Esophagus mucosa (tissue), 1 donor: Measurements from ENCODE around the gene COA8. TPM values are rescaled to one million over a fixed set of nuclear protein-coding genes. Genes with fewer than 3 reads are reported as not detected.

Source experiments
- ATAC-seq: fragments of 200-7000 bp; cut with Tn5 transposase; one replicate; pipeline ENCODE4 v1.9.1; 2020
- total RNA-seq: library from RNA; stranded (reverse); gene quantifications from one replicate; pipeline ENCODE4 v1.2.4, GENCODE V29; 2023
- donor health status: DM: yes; HTN: yes; CAD: no.

Gene COA8
- total RNA-seq, 1 donor from 2014 or later = 30.3 TPM

DNA sequence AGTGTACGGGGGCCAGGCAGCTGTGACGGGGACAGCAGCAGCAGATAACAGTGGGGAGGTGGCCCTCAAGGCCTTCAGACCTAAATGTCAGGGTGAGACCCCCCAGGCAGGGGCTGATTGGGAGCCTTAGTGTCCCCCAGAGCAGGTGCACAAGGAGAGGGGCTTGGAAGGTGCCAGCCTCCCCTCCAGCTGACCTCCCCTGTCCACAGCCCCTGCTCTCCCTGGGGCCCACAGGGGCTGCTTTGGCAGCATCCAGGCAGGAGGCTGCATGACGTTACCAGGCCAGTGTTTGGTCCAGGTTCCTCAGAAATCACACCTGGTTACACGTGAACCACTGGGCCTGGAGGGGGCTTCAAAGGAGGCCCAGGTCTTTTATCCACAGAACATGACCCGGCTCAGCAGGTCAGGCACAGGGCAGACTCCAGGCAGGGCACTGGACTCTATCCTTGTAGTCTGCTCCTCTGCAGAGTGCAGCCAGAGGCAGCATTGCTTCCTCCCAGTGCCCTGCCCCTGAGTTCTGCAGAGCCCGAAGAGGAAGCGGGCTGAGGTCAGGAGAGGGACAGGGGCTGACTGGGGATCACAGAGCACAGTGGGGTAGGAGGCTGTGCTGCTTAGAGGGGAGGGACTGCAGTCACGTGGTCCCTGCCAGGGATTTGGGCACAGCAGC lies 36.4 kb upstream of the COA8 start:
- no peak for ATAC-seq

DNA sequence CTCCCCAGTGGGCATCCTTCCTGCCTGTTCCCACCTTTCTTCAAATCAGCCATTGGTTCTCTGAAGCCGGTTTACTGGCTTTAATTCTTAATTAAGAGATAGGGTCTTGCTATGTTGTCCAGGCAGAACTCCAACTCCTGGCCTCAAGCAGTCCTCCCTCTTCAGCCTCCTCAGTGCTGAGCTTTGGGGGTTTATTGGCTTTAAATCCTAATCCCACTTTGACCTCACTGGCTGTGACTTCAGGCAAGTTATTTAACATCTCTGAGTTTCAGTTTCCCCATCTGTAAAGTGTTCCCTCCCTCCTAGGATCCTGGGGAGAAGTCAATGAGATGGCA lies 35.9 kb upstream of the COA8 start:
- ATAC-seq = no peak

DNA sequence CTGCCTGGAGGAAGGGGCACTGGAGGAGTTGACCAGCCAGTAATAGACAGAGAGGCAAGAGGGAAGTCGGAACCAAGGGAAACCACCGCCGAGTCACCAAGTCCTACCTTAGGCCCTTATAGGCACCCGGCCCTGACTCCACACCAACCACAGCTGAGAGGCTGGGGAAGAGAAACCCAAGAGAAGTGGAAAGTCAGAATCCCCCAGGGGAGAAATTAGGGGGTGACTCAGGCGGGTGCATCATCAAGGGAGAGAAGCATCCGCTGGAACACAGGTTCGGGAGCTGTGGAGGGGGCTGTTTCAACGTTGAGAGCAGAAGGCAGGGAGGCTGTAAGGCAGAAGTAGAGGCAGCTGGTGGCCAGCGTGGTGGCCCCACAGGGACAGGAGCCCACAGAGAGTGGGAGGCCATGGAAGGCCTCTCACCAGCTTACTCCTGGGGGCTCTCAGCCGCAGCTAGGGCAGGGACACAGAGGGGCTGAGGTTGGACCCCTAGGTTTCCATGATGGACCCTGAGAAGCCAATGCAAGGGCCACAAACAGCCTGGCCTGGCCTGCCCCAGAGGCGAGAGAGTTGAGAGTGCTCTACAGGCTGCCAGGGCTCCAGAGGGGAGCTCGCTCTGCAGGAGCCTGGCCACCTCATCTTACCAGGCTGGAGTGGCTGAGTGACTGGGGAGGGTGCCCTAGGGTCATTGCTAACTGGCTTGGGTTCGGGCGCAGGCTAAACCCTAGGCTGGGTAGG lies 35.2 kb upstream of the COA8 start:
- ATAC-seq = peak; percentile 12

DNA sequence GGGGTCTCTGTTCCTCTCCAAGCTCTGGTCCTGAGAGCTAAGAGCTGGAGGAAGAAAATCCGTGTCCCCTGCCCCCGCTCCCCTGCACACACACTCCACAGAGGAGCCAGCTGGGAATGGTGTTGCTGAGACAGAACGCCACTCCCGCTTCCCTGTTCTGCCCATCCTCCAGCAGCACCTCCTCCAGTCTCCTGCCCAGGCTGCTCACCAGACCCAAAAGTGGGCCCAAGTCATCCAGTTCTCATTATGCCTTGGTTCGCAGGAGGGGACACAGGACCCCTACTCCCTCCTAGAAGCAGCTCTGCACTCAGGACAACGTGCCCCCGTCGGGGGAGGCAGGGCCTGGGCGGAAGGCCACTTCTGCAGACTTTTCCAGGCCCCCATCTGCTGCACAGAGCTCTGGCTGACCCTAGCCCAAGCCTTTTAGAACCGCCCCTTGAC lies 34.6 kb upstream of the COA8 start:
- peak; percentile 3 for ATAC-seq

DNA sequence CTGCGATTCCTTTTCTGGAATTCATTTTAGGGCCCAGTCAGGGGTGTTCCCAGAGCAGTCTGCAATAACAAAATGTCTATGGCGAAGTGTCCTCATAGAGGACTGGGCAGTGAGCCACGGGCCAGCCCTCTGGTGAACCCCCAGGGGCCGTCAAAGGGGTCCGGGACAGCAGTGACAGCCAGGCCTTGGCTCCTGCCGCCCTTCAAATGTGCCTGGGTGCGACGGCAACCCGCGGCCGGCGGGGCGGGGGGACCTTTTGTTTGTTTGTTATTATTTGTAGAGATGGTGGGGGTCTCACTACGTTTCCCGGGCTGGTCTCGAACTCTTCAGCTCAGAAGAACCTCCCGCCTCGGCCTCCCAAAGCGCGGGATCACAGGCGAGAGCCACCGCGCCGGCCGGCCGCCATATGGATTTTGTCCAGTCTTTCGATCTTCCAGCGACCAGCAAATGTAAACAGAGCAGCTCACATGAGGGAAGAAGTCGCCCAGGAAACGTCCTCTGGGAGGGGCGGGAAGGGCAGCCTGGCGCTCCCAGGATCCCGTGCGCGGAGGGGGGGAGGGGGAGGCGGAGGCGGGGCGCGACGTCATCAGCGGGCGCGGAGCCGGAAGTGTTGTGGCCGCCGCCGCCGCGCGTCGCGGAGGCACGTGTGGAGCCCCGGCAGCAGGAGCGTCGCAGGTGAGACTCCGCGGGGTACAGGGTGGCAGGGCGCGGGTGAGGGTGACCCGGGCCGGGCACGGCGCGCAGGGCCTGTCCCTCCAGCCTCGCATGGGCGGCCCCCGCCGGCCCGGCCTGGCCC lies 34.0 kb upstream of the COA8 start, which contains the start of gene TRMT61A:
Gene TRMT61A (plus strand): TSS at position 610 of the 796 bp plus-strand sequence. CDS start 783 bp downstream, outside the sequence.
- peak; percentile 78 for ATAC-seq

DNA sequence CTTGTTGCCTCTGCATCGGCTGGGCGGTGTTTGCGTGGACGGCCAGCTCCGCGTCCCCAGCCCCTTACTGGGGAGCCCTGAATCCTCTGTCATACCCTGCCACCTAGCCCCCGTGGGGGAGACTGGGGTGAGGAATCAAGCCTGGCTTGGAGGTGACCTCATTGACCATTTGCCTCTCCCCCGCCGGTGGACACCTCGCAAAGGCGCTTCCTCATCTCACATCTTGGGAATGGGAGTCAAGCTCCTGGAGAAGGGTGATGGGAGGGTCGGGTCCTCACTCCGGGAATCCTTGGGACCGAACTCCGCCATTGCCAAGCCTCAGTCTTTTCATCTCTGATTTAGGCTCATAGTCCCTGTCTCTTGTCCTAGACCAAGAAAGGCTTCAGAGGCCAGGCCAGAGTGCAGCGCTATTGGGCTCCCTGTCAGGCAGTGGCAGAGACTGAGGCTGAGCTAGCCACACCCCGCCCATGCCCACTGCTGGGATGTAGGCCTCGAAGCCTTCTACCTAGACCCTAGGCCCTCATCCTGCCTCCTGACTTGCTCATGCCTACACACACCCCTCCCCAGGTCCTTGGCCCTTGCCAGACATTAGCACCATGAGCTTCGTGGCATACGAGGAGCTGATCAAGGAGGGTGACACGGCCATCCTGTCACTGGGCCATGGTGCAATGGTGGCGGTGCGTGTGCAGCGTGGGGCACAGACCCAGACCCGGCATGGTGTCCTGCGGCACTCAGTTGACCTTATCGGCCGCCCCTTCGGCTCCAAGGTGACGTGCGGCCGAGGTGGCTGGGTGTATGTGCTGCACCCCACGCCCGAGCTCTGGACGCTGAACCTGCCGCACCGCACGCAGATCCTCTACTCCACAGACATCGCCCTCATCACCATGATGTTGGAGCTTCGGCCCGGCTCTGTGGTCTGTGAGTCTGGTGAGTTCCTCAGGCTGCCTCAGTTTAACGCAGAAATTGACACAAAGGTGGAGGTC lies 33.1 kb upstream of the COA8 start:
- ATAC-seq = no peak

DNA sequence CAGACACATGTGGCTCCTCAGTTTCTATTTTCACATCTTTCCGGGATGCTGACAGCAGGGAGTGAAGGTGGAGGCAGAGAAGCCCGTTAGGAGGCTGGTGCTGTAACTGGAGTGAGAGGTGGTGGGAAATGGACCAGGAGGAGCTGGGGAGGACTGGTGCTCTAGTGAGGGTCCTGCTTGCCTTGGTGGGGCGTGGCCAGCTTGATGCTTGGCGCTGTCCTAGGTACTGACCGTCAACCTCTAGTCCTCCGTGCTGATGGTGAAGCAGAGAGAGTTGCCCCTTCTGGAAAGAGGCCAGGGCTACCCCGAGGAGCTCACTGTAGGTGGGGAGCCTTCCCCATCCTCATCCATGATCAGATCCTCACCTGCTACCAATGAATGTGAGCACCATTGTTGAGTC lies 32.4 kb upstream of the COA8 start:
- ATAC-seq = no peak

DNA sequence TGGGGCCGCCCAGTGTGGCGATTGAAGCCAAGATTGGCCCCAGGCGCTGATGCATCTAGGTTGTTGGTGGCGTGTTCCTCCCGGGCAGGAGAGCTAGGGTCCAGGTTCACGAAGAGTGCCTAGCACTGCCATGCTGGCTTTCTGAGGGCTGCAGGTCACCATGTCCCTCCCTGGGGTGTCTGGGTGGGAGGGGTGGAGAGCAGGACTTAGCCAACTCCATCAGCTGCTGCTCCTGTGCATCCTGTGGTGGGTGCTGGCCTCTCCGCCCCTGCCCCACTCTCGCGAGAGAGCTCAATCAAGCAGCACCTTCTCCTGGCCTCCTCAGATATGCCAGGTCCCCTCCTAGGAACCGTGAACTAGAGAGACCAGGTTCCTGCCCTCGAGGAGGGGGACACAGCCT lies 31.9 kb upstream of the COA8 start:
- no peak for ATAC-seq

DNA sequence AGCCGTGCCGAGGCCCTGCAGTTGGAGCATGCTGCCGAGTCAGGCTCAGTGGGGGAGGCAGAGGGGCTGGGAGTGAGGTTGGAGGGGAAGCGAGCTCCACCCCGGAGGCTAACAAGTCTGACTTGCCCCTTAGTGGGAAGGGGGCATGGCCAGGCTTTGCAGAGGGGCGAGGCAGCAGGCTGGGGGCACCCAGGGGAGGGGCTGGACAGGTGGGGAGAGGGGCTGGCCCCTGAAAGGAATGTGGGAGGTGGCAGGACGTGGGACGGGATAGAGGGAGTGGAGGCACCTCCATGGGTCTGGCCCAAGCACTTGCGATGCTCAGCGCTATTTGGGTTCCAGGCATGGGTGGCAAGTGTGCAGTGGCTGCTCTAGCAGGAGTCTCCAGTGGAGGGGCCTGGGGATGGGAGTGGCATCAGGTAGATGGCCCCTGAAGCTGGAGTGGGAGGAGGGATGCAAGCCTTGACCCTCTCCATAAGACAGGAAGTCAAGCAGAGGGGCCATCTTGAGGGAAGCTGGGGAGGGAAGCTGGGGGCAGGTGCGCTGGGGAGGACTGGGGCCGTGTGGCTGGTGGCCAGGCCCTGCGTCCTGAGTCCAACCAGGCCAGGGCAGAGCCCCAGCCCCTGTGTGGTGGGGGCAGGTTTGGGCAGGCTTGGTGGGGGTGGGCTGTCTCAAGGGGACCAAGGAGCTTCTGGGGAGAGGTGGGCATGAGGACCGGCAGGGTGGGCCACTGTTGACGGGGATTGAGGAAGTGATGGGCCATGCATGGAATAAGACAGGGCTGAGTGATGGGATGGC lies 31.1 kb upstream of the COA8 start:
- no peak for ATAC-seq

DNA sequence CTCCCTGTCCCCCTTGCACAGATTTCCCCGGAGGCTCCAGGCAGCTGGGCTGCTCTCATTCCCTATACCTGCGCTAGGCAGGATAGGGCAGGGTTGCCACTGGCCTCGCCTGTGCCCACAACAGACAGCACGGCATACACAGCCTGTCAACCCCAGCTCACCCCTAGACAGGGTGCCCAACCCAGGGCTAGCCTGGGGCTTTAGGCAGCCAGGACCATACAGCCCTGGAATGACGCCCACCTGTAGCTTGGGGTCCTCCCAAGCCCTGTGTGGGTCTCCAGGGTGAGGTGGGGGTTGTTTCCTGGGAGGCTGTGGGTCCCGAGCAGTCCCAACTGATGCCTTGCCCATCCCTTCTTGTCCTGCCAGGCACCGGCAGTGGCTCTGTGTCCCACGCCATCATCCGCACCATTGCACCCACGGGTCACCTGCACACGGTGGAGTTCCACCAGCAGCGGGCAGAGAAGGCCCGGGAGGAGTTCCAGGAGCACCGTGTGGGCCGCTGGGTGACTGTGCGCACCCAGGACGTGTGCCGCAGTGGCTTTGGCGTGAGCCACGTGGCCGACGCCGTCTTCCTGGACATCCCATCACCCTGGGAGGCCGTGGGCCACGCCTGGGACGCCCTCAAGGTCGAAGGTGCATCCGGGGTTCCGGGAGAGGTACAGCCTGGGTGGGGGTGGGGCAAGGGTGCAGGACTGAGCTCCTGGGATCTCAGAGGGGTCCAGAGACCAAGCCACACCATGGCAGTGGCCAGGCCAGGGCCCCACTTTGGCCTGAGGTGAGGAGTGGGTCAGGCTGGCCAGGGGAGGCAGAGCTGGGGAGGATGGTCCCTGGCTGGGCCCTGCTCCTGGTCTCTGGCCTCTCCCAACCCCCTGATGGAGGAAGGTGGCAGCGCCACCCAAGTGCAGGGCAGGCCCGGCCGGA lies 30.3 kb upstream of the COA8 start:
- no peak for ATAC-seq

DNA sequence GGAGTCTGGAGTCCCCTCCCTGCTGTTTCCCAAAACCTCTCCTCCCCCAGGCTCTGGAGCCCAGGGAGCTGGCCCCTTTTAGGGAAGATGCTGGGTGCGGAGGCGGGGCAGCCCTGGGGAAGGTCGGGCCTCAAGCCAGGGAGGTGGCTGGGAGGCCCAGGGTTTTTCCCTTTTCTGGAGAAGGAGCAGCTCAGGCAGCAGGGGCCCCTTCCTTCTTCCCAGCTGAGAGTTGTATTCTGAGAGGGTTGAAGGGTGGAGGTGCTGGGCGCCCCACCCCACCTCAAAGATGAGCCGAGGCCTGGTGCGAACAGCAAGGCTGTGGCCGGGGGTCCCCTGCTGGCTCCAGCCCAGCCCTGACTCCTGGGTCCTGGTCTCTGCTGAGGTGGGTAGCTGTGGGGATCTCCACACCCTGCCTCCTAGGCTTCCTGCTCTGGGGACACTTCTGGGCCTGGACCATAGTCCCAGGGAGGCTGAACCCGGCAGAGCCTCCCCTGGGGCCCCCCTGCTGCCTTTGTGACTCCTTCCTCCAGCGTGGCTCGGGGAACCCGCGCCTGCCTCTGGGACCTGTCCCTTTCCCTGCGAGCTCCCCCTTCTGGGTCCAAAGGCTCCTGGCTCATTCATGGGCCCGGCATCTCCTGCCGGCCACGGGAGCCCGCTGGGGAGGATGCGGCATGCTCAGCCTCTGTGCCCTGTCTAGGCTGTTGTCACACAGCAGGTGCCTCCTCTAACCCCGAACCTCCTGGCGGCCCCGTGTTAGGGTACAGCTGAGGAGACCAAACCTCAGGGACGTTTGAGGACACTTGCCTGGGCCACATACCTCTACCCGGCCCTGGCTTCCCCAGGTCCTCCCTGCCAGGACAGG lies 29.4 kb upstream of the COA8 start:
- no peak for ATAC-seq

DNA sequence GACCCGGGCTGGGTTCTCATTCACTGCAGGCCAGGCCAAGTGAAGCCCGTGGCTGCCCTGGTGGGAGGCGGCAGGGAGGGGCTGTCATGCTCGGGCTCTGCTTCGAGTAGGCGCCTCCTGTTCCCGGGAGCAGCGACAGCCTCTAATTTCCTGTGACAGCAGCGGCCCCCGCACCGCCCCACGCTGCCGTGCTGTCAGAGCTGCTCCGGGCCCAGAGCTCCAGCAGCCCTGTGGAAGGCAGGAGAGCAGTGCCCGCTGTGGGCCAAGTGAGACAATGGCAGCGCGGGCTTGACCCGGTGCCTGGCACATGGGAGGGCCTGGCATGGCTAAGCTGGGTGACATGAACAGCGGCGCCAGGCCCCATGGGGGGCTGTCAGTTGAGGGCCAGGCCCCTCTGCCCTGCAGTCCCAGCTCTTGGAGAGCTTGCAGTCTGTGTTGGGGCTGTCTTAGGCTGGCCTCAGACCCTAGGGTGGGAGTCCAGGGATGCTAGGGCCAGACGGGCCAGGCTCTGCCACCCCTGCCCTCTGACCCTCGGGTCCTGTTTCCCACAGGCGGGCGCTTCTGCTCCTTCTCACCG lies 28.7 kb upstream of the COA8 start:
- no peak for ATAC-seq

DNA sequence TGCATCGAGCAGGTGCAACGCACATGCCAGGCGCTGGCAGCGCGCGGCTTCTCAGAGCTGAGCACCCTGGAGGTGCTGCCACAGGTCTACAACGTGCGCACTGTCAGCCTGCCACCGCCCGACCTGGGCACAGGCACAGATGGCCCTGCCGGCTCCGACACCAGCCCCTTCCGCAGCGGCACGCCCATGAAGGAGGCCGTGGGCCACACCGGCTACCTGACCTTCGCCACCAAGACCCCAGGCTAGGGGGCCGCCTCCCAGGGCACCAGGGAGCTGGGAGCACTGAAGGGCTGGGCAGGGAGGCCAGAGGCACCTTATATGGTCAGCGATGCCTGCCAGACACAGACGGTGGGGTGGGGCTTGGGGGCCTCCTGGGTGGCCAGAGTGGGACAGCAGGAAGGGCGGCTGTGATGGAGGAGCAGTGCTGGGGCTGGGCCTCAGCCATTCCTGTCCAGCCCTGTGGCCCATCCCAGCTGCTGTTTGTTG lies 28.1 kb upstream of the COA8 start:
- ATAC-seq = no peak

DNA sequence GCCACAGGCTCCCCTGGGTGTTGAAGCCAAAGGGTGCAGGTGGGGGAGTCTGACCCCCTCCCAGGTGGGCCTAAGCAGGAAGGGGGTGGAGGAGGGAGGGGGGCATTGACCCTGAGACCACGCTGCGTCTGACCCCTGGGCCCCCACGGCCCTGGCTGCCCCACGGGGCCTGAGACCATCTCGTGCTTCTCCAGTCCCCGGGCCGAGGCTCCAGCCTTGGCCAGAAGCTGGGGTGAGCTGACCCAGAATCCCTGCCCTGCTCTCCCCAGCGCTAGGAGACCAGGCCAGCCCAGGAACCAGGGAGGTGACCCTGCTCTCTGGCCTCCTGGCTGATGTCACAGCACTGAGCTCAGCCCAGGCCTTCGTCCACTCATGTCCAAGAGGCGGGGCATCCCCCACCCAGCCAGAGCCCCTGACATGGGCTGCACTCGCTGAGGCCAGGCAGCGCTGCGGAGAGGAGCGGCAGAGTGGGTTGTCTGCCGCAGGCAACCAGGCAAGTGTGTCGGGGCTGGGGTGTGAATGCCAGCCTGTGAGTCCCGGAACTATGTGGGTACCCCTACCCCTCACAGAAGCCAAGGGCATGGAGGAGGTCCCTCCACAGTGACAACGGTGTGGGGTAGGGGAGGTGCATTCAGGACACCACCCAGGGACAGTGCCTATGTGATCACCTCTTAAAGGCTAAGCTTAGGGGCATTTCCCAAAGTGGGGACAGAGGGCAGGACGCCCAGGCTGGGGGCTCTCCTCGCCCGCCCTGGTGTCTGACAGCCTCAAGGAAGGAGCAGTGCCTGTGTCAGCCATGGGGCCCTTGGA lies 27.5 kb upstream of the COA8 start:
- no peak for ATAC-seq

DNA sequence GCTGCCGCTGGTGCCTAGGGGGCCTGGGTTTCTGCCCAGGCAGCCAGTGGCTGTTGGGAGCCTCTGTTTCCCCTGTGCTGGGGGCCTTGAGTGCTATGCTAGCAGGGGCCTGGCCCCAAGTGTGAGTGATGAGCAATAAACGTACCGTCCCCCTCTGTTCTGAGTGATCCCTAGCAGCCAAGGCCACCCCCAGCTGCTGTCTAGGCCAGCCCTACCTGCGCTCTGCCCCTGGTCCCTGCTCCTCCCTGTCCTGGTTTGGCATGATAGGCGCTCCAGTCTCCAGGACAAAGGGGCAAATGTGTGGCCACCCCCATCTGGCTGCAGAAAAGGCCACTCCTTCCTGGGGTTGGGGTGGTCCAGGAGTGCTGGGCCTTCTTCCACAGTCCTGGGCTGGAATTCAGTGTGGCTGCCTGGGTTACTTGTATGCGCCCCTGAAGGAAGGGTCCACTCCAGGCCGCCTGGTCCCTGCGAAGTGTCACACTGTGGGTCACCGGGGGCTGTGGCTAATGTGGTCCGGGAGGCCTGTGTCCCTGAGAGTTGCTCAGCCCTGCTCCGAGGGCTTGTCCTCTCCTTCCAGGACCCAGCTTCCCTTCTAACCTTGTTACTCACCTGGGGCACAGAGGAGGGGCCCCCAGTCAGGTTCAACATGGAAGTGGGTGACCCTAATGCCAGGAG lies 26.7 kb upstream of the COA8 start:
- no peak for ATAC-seq

DNA sequence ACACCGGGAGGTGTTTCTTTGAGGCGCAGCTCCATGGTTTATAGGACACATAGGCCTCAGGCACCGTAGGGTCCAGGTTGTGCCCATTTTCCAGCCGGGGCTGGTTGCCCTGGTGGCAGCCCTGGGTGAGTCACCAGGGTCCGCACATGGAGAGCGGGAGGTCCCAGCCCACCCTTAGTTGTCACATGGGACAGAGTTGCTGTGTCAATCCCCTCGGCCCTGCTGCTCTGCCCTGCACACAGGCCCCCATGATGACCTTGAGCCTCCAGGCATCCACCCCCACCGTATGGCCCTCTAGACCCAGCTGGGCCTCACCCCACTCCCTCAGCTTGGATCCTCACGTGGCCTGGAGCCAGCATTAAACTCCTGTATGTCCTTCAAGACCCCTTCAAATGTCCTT lies 26.1 kb upstream of the COA8 start:
- ATAC-seq = no peak
